Effector CD4-positive, alpha-beta T cell (primary cell): Measurements from ENCODE around the gene TMIGD3.

Experiments
- DNase-seq: peaks from one replicate; pipeline ENCODE4 v3.0.0-alpha.2; 2020

Gene TMIGD3

DNA sequence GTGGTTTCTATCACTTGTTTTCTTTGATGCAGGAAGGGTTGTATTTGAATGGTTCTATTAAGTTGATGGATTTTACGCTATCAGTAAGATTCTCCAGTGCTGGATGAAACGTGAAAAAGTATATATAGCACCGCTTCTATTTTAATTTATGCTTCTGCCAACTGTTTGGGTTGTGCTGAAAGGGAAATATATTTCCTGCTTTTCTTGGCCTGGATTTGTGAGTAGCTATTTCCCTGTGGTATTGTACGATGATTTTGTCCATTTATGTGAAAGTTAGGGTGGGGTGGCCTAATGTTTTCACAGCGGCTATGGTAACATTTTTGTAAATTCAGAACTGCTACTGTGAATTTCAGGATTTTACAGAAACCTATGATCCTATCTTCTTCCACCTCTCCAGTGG, 29.3 kb downstream of the TMIGD3 start:
- no peak for DNase-seq

DNA sequence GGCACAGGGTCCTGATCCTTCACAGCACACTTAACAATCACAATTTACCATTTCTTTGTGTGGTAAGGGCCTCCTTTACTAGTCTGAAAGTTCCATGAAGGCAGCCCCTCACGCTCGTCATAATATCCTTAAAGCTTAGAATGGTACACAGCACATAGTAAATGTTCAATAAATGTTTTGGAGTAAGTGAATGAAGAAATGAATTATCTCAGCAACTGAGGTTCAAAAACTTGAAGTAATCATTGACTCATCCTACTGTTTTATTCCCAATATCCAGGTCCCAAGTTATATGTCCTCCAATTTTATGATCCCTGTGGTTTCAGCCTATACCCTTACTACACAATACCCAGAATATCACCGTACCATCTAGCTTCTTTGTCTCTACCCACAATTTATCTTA, 31.9 kb downstream of the TMIGD3 start:
- DNase-seq = no peak

DNA sequence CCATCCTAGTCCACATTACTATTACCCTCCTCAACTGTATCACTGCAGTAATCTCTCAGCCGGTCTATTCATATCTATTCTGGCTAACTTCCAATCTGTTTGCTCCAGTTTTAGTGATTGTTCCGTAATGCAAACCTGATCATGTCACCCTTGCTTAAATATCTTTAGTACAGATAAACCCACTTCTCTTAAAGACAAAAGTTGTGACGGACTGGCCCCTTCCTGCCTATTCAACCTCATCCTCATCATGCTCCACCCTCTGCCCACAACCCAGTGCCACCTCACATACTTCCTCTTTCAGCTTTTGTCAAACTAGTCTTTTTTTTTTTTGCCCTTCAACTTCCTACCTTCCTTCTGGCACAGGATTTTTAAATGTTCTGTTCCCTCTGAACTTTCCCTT, 32.4 kb downstream of the TMIGD3 start:
- DNase-seq = peak; percentile 61

DNA sequence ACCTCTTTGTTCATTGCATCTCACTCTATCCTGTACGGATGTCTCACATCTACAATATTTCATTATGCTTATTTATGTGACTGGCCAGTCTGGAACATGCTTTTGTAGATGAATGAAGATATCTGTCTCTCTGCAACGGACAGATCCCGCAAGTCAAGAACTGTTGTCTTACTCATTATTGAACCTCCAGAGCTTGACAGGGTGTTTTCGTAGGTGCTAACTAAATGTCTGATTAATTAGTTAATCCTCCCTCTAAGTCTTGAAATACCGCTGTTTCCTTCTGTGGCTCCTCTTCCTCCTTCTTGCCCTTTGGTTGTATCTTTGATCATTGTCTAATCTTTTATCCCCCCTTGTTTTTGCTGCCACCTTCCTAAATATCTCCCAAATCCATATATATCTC, 32.8 kb downstream of the TMIGD3 start:
- no peak for DNase-seq

DNA sequence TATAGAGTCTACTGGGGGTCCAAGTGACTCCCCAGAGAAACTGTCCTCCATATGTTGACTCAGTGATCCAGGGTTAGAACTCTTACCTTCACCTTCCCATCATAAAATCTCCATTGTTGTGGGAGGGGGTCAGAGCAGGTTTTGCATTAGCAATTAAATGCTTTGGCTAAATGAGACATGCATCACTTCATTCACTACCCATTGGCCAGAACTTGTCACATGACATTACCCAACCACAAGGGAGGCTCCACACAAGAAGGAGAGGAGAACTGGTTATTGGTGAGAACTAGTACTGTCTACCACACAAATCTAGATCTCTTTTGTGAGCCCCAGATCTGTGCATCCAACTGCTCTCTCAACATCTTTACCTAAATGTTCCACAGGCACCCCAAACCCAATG, 33.9 kb downstream of the TMIGD3 start:
- DNase-seq = no peak

DNA sequence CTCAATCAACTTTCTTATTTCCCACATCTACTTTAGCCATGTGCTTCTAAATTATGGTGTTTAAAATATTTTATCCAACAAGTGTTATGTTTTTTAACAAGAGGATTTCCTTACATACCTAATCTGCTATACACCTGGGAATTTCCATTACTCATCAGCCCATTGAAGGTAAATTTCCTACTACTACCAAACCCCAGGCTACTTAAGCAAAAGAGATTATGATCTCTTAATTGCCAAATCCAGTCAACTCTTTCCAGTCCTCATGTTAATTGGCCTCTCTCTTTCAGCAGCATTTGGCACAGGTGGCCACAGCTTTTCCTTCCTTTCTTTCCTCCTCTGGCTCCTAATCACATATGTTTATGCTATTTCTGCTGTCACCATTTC, 34.7 kb downstream of the TMIGD3 start:
- no peak for DNase-seq

DNA sequence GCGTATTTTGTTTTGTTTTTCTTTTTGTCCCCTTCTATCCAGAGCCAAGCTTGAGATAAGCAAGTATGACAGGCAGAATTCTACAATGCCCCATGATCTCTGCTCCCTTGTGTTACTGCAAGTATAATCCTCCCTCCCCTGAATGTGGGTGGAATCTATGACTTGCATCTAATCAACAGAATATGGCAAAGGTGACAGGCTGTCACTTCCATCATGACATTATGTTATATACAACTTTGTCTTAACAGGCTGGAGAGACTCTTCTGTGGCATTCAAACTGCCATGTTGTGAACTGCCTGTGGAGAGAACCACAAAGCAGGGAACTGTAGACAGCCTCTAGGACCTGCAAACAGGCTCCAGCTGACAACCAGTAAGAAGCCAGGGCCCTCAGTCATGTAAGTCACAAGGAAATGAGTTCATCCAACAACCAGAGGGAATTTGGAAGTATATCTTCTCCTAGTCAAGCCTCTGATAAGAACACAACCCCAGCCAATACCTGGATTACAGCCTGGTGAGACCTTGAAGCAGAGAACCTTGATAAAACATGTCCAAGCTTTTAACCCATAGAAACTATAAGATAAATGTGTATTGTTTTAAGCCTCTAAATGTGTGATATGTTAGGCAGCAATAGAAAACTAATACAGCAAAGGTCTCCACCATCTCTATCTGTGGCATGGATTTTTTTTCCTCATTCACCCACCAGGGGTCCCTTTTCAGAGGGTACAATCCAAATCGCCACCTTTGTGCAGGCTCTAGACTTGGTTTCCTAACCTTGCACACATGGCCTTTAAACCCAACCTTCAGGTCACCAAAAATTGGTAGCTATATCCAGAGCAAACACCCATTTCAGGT, 35.3 kb downstream of the TMIGD3 start:
- no peak for DNase-seq

DNA sequence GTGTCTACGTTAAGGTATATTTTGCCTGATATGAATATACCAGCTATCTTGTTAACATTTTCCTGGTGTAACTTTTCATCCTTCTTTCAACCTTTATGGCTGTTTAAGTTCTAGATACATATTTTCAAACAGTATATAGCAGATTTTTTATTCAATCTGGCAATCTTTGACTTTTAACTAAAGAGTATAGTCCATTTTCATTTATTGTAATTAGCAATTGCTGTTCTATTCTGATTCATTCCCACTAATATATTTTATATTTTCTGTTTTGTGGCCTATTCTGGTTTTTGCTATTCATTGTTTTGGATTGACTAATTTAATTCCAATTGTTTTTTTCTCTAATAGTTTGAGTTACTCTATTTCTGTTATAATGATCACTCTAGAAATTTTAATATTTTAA, 37.0 kb downstream of the TMIGD3 start:
- DNase-seq = no peak

DNA sequence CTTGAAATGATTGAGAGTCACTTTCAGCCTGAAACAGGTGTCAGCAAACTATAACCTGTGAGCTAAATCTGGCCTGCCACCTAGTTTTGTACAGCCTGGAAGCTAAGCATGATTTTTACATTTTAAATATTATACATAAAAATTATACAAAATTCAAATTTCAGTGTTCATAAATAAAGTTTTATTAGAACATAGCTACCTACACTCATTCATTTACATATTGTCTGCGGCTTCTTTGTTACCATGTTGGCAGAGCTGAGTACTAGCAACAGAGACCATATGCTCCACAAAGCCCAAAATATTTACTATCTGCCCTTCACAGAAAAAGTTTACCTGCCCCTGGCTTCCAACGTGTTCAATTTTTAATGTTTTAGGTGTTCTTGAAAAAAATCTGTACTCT, 37.7 kb downstream of the TMIGD3 start:
- DNase-seq = no peak

DNA sequence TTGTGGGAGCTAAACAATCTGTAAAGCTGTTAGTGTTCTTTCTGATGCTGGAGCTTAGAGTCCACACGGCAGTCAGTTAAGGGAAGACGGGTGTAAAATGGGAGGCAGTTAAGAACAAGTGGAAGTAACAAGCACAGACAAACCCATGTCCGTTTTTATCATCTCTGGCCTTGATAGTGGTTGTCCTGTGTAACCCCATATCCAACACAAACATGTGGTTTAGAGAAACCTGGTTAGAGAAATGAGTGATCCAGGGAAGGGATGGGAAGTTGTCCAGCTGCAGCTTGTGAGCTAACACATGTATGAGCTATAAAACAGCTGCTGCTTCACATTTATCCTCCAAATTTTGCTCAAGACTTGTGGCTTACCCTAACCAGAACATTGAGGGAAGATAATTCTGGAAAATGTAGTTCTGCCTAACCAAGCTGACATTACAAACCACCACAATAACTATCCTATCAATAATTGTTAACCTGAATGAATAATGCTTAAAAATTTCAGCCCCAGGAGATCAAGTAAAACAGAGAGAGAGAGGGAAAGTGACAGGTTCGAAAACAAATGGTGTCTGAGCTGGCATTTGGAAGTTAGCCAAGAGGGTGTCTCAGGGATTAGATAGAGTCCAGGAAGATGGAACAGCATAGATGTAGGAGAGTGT, 40.3 kb downstream of the TMIGD3 start:
- DNase-seq = no peak

DNA sequence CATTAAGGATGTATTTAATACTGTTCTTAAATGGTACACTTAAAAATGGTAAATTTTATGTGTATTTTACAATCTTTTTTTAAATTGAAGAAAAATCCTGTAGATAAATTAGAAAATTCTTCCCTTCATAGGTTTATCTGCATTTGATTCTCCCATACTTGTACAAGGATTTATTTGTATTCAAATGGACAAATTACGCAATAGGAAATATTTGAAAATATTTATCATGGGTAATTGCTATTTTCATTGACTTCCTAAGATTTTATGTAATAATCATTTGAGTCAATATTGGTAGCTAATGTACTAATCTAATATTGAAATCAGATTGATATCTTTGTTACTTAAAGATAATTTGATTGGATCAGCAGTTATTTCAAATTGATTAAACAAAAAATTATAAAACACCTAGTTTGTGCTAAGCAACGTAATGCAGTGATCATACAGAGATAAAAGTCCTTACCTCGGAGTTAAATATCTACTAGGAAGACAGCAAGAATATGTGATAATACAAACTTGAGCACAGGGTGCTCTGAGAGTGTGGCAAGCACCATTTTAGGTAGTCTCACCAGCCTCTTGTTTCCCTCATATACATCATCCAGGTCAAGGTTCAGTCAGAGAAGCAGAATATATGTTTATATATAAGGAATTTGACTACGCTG, 40.9 kb downstream of the TMIGD3 start:
- DNase-seq = no peak

DNA sequence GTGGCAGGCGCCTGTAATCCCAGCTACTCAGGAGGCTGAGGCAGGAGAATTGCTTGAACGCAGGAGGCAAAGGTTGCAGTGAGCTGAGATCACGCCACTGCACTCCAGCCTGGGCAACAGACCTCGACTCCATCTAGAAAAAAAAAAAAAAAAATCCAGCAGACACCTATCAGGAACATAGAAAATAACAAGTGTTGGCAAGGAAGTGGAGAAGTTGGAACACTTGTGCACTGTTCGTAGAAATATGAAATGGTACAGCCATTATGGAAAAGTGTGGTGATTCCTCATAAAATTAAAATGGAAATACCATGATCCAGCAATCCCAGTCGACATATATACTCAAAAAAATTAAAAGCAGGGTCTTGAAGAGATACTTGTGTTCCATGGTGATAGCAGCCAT, 41.7 kb downstream of the TMIGD3 start:
- DNase-seq = no peak

DNA sequence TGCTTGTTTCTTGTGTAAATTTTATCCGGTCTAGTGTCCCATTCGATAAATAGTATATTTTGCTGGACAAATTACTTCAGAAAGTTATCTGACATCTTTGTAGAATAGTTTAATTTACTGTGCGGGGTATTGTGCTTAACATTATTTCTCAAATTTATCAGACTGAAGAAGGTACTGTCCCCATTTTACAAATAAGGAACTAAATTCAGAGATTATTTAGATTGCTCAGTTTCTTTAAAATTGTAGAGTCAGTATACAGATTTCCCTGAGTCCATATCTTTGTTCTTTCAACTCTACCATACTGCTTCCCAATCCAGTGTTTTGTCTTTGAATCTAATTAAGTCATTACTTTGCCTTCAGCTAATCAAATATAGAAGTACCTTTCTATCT, 47.8 kb downstream of the TMIGD3 start:
- no peak for DNase-seq

DNA sequence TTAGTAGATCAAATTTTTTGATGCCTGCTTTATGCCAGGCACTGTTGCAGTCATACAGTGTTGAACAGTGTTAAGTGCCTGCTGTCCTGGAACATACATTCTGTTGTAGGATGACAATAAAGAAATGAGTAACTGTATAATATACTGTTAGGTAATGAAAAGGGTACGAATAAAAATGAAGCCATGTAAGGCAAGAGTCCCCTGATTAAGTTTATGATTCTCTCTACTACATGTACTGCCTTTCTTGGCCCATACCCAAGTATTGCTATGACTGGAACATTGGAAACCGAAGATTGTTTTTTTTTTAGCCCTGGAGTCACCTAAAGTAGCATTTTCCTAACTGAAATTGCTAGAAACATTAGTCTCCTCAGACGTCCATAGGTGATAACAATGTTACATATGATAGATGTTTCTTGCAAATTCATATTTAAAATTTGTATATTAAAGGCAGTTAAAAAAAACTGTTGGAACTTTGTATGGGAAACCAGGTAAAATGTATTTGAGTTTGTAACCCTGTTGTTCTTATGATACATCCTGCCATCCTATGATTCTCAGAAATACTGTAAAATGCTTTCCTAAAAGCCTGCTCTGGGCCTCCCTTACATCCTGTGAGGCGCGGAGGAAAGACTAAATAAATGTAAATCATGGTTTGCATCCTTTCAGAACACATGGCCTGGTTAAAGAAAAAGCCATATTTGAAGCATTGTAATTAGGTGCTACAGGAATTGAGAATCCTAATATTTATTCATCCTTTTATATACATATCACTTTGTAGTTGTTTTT, 48.4 kb downstream of the TMIGD3 start:
- no peak for DNase-seq

DNA sequence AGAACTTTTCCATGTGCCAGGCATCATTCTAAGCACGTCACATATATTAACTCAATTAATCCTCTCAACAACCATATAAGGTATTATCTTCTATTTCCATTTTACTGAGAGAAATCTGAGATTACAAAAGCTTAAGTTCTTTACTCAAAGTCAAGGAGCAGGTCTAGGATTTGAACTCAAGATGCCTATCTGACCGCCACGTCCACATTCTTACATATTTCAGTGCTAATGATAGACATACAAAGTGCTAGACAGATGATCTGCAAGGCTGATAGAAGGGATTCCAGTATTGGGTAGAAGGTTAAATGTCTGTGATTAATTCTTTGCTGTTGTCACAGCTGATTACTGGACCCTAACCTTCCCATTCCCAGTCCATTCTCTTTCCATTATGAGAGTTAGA, 49.7 kb downstream of the TMIGD3 start:
- no peak for DNase-seq

DNA sequence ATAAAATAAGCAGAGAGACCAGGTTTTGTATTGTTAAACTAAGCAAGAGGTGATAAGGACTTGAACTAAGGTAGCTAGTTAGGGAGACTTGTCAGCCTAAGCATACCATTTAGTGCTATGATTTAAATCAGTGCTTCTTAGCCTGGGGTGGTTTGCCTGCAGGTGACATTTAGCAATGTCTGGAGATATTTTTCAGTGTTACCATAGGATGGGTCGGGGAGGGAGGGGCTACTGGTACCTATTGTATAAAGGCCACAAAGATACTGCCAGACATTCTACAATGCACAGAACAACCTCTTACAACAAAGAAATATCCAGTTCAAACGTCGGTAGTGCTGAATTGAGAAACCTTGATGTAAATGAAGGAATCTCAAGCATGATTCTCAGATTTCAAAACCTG, 50.9 kb downstream of the TMIGD3 start:
- DNase-seq = no peak

DNA sequence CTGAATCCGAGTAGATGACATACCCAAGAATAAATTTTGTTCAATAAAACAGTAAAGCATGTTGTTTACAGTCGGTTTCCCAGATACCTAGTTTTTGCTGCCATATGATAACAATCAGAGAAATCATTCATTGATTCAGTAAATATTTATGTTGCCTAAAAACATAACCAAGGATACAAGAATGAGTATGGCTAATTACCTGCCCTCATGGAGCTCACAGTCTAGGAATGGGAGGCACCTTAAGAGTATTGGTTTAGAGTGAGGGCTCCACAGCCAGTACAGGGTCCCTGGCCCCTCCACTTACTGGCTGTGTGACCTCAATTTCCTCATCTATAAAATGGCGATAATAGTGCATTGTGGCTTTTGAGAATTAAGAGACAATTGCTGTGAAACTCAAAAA, 53.2 kb downstream of the TMIGD3 start:
- no peak for DNase-seq

DNA sequence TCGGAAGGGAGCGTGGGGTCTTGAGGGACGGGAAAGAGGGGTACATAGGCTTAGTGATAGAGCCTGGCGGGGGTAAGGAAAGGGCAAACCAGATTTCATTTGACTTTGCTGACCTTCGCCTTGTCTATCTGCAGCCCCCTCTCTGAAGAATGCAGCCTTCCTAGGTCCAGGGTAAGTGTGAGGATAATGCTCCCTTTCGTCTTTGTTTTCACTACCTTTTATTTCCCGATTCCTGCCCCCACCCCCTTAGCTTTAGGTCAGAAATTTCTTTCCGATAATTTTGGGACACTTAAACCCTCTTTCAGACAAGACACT, 53.8 kb downstream of the TMIGD3 start:
- no peak for DNase-seq

DNA sequence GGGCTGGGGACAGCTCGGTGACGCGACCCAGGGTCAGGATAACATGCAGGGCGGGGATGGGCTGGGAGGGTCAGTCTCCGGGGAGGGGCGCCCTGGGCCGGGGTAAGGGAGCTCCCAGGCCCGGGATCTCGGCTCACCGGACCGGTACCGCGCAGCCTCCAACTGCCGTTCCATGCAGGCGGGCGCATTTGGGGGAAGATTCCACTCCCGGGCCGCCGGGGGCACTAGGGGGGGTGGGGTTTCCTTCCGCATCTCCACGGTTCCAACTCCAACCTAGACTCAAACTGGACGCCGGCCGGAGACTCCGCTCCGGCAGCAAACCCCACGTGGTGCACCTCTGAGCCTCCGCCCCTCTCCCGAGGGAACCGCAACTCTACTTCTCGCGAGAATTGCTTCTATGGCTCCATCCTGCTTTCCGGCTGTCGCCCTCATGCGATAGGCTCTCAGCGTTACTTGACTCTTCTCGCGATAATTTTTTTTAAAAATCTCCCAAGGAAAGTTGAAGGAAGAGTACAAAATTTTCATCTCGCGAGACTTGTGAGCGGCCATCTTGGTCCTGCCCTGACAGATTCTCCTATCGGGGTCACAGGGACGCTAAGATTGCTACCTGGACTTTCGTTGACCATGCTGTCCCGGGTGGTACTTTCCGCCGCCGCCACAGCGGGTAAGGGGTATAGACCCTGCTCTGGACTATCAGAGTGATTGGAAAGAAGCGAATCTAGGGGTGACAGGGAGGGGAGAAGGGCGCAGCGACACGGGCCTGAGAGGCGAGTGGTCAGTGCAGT, 54.3 kb downstream of the TMIGD3 start, which contains the start of the genes ATP5PB and WDR77:
ATP5PB (plus strand) TSS at position 547 of the 785 bp plus-strand sequence; CDS start at position 625, 78 bp downstream.
WDR77 (minus strand) TSS at position 339 of the 785 bp plus-strand sequence; CDS start at position 252, 87 bp downstream.
- peak; percentile 85 for DNase-seq

DNA sequence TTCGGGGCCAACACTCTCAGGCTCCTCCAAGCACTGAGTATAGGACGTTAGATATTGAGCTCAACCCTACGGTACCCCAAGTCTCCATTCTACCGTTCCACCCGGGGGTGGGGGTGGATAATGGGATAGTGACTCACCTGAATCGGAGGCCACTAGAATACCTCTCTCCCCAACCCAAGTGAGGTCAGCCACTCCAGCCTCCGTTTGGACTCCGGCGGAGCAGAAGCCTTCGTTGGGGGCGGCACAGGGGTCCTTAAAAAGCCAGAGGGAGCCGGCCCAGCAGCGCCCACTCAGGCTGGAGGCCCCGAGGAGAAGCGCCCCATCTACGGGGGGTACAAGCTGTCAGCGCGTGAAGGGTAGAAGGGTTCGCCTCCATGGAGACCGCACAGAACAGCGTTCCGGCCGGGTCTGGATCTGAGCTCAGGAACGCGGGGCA, 54.9 kb downstream of the TMIGD3 start:
- no peak for DNase-seq

DNA sequence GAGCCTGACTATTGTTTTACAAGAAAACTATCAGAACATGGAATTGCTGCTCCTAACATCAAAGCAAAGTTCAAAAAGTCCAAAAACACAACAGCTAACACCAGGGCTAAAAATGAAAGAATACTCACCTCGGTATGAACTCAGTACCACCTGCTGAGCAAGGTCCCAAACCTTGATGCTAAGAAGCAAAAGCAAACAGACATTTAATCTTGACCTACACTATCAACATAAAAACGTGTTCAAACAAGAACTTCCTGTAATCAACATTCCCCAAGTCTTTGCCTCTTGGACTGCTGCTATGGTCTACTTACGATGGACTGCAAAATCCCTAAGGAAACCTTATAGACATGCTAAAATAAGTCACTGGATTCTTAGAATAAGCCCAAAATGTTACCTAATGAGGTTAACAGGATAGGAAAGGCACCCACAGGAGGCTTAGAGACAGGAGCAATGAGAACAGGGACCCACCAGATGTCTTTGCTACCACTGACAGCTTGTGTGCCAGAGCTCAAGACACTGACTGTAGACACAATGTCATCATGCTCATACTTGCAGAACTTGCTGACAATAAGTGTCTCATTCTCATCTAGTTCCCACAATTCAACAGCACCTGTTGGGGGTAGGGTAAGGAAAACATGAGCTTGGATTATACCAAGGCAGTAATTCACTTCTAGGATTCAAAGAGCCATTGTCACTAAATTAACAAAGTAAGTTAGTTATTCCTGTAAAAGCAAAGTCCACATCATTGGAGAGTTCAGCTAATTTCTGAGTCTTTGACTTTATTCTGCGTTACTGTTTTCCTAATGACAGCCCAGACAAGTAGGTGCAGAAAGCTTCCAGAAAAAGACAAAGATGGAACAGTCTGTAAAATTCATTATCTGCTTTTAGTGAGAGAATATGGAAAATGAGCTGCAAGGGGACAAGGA, 56.2 kb downstream of the TMIGD3 start:
- no peak for DNase-seq
